ENCODE measurements around the gene MBD3.

- TF ChIP-seq, protein P1, sequence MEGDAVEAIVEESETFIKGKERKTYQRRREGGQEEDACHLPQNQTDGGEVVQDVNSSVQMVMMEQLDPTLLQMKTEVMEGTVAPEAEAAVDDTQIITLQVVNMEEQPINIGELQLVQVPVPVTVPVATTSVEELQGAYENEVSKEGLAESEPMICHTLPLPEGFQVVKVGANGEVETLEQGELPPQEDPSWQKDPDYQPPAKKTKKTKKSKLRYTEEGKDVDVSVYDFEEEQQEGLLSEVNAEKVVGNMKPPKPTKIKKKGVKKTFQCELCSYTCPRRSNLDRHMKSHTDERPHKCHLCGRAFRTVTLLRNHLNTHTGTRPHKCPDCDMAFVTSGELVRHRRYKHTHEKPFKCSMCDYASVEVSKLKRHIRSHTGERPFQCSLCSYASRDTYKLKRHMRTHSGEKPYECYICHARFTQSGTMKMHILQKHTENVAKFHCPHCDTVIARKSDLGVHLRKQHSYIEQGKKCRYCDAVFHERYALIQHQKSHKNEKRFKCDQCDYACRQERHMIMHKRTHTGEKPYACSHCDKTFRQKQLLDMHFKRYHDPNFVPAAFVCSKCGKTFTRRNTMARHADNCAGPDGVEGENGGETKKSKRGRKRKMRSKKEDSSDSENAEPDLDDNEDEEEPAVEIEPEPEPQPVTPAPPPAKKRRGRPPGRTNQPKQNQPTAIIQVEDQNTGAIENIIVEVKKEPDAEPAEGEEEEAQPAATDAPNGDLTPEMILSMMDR (conservative IDR thresholded peaks at IDR 0.05; ENCODE audit: low read depth in 2 of 2) = no peak
- TF ChIP-seq POLR2AphosphoS5 (IDR thresholded peaks at IDR 0.05; ENCODE audit: low read depth) (no peak), EZH2 (IDR thresholded peaks at IDR 0.05; ENCODE audit: low read depth, unreplicated experiment) (no peak), ZNF331 (CRISPR knock-in tag; IDR thresholded peaks at IDR 0.05; ENCODE audit: low read depth) (no peak), STAT1 (IDR thresholded peaks at IDR 0.05; ENCODE audit: unreplicated experiment) (no peak), REST (IDR thresholded peaks at IDR 0.05; ENCODE audit: unreplicated experiment) (no peak), CREB1 (CRISPR knock-in tag; IDR thresholded peaks at IDR 0.05; ENCODE audit: low read depth) (no peak), ZNF114 (CRISPR knock-in tag; IDR thresholded peaks at IDR 0.05) (no peak), EZH2phosphoT487 (IDR thresholded peaks at IDR 0.05; ENCODE audit: unreplicated experiment) (no peak), JUNB (IDR thresholded peaks at IDR 0.05; ENCODE audit: unreplicated experiment) (no peak)
Measured at GRCh38 chr19:1556390-1557070, 36.1 kb downstream of the MBD3 start.
